ENCODE results near the gene FBXO42. TPM values are rescaled to one million over a fixed set of nuclear protein-coding genes. Genes with fewer than 3 reads are reported as not detected.
A peak's percentile ranks its signal among the peaks of the same experiment; 100 is the strongest.

The FBXO42 gene
- total RNA-seq, 2 experiments from 2014 or later, result 14.3 to 14.9 TPM

- ChIA-PET POLR2A (no interaction called here), CTCF (interaction anchor here (1.0 kb wide), 1 partner anchor 33 kb away, joined by 3 read pairs; no protein-coding TSS in a partner anchor)
- H3K4me3 ChIP-seq (ENCODE audit: low read length), result no peak overlapping the region
- no peak for TF ChIP-seq CTCF (IDR thresholded peaks at IDR 0.05)
- no peaks in the 10 kb centered on the region for H3K4me1 ChIP-seq (ENCODE audit: insufficient read depth, low read length)
- ATAC-seq (ENCODE audit: poor library complexity) (no peak), DNase-seq (no peak)
- intact Hi-C loops (cut with DNase I, micrococcal nuclease), result no loop called here
- Mint-ChIP-seq H3K27ac (no peak overlapping the region), H3K27me3 (no peaks in the 10 kb centered on the region), H3K4me3 (no peak overlapping the region), H3K4me1 (ENCODE audit: low read depth) (peaks cover 18% of the 10 kb centered on the region), H3K9me3 (no peaks in the 10 kb centered on the region), H3K36me3 (ENCODE audit: low read depth) (peaks cover 39% of the 10 kb centered on the region)
- no peaks in the 10 kb centered on the region for H3K9me3 ChIP-seq (ENCODE audit: control insufficient read depth in 1 of 2, insufficient read depth in 1 of 2, low read length in 2 of 2)
- H3K27ac ChIP-seq (ENCODE audit: low read depth in 1 of 2, low read length in 2 of 2), result no peak overlapping the region
- H3K27me3 ChIP-seq (ENCODE audit: control insufficient read depth in 1 of 2, insufficient read depth in 2 of 2, low read length in 2 of 2), result no peaks in the 10 kb centered on the region
- no peaks in the 10 kb centered on the region for H3K36me3 ChIP-seq (ENCODE audit: insufficient read depth, low read length)
These were observed 75.8 kb downstream of the FBXO42 start for GRCh38 chr1:16276302-16277030.

- H3K36me3 Mint-ChIP-seq (ENCODE audit: low read depth), result peaks cover 46% of the 10 kb centered on the region
- peaks cover 24% of the 10 kb centered on the region for H3K4me1 Mint-ChIP-seq (ENCODE audit: low read depth)
- H3K36me3 ChIP-seq (ENCODE audit: insufficient read depth, low read length), result no peaks in the 10 kb centered on the region
- H3K4me3 Mint-ChIP-seq, result no peak overlapping the region
- H3K27me3 Mint-ChIP-seq, result no peaks in the 10 kb centered on the region
- DNase-seq (no peak), ATAC-seq (ENCODE audit: poor library complexity) (no peak)
- H3K27ac ChIP-seq (ENCODE audit: low read depth in 1 of 2, low read length in 2 of 2), result no peak overlapping the region
- ChIA-PET CTCF (interaction anchor here (0.9 kb wide), 2 partner anchors 31 to 88 kb away, joined by 3 to 4 read pairs; no protein-coding TSS in a partner anchor), POLR2A (no interaction called here)
- no peaks in the 10 kb centered on the region for H3K9me3 ChIP-seq (ENCODE audit: control insufficient read depth in 1 of 2, insufficient read depth in 1 of 2, low read length in 2 of 2)
- H3K4me3 ChIP-seq (ENCODE audit: low read length), result no peak overlapping the region
- H3K27me3 ChIP-seq (ENCODE audit: control insufficient read depth in 1 of 2, insufficient read depth in 2 of 2, low read length in 2 of 2), result no peaks in the 10 kb centered on the region
- H3K4me1 ChIP-seq (ENCODE audit: insufficient read depth, low read length), result no peaks in the 10 kb centered on the region
- TF ChIP-seq CTCF (IDR thresholded peaks at IDR 0.05), result no peak
- no peaks in the 10 kb centered on the region for H3K9me3 Mint-ChIP-seq
- H3K27ac Mint-ChIP-seq, result no peak overlapping the region
- intact Hi-C loops (cut with DNase I, micrococcal nuclease), result no loop called here
These were observed 76.7 kb downstream of the FBXO42 start for GRCh38 chr1:16275591-16275990.

- no peak for TF ChIP-seq CTCF (IDR thresholded peaks at IDR 0.05)
- Mint-ChIP-seq H3K4me1 (ENCODE audit: low read depth) (peaks cover 30% of the 10 kb centered on the region), H3K4me3 (no peak overlapping the region), H3K27ac (peak overlapping the region; percentile 53), H3K9me3 (no peaks in the 10 kb centered on the region), H3K36me3 (ENCODE audit: low read depth) (peaks cover 16% of the 10 kb centered on the region), H3K27me3 (no peaks in the 10 kb centered on the region)
- Histone ChIP-seq H3K4me1 (ENCODE audit: insufficient read depth, low read length) (no peaks in the 10 kb centered on the region), H3K27me3 (ENCODE audit: control insufficient read depth in 1 of 2, insufficient read depth in 2 of 2, low read length in 2 of 2) (no peaks in the 10 kb centered on the region), H3K27ac (ENCODE audit: low read depth in 1 of 2, low read length in 2 of 2) (no peak overlapping the region), H3K36me3 (ENCODE audit: insufficient read depth, low read length) (no peaks in the 10 kb centered on the region), H3K9me3 (ENCODE audit: control insufficient read depth in 1 of 2, insufficient read depth in 1 of 2, low read length in 2 of 2) (no peaks in the 10 kb centered on the region), H3K4me3 (ENCODE audit: low read length) (no peak overlapping the region)
- DNase-seq, result no peak
- CTCF ChIA-PET, result no interaction called here
- intact Hi-C loops (cut with DNase I, micrococcal nuclease), result no loop called here
- no peak for ATAC-seq (ENCODE audit: poor library complexity)
- POLR2A ChIA-PET, result no interaction called here
These were observed 84.5 kb downstream of the FBXO42 start for GRCh38 chr1:16267690-16268180.

Measured in CD4-positive, alpha-beta T cell (primary cell).